ENCODE measurements around the gene SPATS2L.
"Not testable (repeated sequence)": the region's sequence is repeated elsewhere in the genome, so short reads cannot be mapped to it uniquely, and the experiment has no call there.

The SPATS2L gene

GRCh38 chr2:200321780-200322534 lies 15.5 kb downstream of the SPATS2L start:
- no peak for DNase-seq

DNA sequence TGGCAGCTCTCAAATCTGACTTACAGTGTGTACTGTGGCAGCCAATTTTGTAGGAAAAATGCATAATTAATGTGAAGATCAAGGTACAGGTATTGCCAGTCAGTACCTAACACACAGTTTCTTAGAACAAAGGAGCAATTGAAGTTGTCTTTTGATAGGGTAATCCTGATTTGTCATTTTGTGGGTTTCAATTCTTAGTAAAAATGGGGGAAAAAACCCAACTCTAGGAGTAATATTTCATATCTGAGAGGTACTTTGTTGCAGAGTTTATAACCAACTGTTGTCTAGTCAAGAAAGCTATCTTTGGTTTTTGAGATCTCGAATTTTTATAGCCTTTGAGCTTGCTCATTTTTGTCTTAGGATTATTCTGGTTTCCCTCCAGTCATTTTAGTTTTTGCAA lies 16.1 kb downstream of the SPATS2L start:
- no peak for DNase-seq

GRCh38 chr2:200324362-200324761 lies 17.9 kb downstream of the SPATS2L start:
- no peak for DNase-seq

DNA sequence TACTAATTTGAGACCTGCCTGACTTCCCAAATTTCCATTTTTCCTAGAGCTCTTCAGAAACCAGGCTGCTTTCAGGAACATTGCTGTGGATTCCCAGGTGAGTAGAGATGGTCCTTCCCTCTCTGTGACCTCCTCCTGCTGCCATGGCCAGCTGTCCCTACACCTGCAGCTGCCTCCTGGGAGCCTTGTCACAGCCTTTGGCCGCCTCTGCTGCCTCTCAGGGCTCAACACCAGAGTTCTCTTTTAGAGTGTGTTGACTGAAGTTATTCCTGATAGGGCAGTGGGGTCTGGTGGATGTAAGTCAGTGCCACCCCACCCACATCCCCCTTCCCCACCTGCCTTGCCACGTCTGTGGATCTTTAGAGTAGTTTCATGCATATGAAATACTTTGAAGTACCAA lies 22.9 kb downstream of the SPATS2L start:
- DNase-seq: no peak

GRCh38 chr2:200329798-200330197 lies 23.3 kb downstream of the SPATS2L start:
- no peak for DNase-seq

DNA sequence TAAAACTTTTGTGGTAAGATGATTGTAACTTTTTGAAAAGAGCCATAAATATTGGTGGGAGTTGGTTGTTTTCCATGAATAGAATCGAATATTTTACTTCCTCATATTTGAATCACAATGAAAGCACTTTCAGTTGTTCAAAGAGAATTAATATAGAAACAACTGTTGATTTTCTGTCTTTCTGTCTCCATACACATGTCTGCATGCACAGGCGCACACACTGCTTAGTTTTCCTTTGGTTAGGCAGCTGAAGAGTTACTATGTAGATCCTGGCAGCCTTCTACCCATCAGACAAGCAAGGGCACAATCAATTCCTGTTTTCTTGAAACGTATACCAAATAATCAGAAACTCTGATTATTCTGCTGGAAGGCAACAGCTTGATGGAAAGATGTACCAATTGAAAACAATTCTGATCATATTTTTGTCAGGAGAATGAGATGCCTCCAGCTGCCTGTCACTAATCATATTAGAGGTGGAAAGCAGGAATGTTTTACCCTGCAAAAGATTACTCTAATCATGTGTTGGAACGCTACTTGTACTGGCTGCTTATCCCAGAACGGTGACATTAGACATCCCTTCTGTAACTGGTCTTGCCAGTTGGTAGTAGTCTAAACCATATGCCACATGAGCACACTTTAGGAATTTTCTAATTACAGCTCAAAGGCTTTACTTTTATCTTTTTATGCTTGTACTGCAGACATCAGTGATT lies 24.0 kb downstream of the SPATS2L start:
- DNase-seq: no peak

- DNase-seq: no peak
Measured at GRCh38 chr2:200331061-200331400, 24.5 kb downstream of the SPATS2L start.

DNA sequence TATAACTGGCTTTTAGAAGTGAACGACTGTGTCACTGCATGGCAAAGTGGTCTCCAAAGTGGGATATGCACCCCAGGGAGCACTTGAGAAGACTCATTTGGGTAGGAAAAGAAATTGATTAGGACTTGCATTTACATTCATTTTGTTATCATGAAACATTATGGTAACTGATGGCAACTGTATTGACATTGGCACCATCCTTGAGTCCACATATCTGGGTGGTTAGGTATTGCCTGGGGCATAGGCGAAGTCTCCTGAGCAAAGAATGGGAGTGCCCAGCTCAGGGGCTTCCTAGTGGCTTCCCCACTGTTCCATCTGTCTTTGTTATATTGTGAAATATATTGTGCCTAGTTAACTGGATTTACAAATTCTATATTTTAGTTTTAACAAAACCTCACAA lies 29.2 kb downstream of the SPATS2L start:
- DNase-seq: no peak

DNA sequence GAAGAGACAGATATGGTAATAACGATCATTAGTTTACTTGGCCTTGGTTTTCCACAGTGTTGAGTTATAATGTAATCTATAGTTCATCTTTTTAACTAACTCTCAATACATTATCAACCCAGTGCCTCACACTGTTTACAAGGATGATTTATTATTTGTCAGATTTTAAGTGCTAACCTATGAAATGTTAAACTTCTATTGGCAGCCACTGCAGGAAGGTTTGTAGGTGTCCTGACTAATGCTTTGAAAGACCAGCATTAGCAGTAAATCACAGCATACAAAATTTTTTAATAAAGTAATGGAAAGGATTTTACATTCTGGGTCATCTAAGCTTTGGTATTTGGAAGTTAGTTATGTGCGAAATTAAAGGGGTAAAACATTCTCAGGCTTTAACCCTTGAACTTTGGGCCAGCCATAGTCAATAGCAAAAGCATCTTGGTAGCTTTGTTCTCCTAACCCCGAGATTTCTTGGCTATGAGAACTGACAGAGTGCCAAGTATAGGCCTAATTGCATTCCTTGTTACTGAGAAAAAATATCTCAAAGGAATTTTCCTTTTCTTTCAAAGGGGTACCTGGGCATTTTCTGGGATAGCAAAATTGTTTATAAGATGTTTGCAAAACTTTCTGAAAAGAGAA lies 30.6 kb downstream of the SPATS2L start:
- no peak for DNase-seq

DNA sequence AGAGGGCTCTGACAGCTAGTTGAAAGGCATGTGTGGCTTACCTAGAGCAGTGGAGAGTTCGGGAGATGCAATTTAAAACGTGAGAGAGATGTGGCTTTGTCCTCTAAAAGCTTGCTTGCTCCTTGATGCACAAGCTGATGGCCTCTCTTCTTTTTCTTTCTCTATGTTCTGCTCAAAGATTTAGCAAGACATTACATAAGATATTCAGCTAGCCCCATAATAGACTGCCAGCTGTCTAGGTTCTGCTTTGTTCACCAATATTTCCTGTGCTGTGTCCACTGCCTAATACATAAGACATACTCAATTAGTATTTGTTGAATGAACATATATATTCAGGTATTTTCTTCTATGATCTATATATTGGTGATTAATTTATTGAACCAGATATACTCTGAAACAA lies 31.1 kb downstream of the SPATS2L start:
- no peak for DNase-seq

DNA sequence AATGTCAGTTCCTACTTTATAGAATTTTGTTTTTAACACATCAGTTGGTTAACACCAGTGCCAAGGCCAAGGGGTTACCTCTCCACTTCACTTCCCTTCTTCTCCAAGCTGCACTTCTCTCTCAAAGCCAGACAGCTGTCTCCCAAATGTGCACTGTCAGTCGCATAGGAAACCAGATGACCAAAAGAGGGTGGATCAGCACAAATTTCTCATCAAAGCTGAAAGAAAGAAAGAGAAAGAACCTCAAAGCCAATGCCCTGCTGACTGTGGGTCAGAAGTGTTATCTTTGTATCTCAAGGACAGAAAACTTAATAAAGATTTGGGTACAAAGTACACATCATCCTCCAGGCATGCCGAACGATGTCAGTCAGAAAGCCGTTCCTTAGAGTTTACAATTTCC lies 32.2 kb downstream of the SPATS2L start:
- no peak for DNase-seq

DNA sequence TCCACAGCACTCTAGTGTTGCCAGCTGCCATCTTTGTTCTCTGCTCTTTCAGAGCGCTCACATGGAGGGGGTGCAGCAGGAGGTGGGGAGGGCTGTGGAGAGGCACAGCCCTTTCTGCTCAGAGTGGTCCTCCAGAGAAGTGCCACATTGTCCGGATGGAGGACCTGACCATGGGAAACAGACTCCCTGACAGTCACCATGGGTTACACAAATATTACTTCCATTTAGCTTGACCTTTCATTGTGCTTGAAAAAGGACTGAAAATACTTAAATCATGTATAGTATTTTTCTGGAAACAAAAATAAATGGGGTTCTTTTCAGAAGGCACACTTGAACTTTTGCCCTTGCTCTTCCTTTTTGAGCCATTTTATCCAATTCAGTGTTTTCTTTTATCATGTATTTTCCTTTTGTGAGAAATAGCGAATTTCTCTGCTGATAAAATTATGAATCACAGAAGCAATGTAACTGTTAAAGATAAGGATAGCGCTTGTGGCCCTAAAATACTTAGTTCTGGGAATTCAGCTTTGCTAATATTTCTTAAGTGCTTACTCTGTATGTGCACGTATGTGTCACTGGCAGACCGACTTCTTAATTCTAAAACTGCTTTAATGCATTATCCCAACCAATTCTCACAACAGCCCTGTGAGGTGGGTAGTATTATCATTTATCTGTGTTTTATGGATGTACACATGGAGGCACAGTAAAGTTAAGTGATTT lies 34.2 kb downstream of the SPATS2L start:
- no peak for DNase-seq

DNA sequence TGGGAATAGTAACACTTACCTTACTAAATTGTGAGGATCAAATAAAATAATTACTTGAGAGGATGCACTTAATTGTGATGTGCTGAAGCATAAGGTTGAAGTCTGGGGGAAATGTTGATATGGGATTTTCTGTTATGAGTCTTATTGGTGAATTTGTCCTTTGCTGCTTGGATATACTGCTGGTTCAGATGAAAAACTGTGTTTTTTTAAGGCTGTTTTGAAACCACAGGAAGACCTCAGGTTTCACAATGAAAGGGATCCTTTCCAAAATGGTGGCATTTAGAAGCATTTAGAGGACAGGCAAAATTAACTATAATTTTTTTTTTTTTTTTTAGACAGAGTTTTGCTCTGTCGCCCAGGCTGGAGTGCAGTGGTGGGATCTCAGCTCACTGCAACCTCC lies 34.9 kb downstream of the SPATS2L start:
- DNase-seq: no peak

DNA sequence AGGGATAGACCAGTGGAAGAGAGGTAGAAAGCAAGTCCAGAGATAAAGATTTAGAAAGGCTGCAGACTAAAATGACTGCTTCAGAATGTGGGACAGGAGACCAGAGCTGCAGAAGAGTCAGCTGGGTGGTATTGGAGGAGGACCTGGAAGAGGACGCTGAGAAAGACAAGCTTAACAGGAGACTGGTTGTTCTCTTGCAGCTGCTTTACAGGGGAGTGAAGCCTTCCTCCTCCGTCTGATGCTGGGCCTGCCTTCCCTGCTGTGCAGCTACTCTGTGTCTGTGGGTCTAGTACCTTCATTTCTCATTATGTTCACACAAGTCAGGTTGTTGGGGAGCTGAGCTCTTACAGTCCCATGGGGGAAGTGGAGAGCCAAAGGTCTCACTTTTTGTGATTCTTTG lies 35.7 kb downstream of the SPATS2L start:
- DNase-seq: no peak

DNA sequence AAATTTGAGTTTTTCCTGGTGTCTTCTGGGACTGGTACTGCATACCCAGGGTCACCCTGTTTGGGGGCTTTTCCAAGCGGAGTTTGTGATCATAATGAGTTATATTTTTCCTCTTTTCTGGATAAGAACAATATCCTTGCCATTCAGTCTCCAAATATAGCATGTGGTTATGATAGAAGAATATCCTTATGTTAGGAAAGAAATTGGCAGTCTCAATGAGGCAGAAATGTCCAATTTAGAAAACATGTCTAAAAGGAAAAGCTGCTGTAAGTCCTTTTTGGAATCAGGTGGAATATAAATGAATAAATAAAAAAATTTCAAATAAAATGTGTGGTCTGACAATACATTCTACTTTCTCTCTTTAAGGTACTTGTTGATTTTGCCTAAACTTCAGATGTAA lies 36.2 kb downstream of the SPATS2L start:
- no peak for DNase-seq

GRCh38 chr2:200344202-200344601 lies 37.7 kb downstream of the SPATS2L start:
- DNase-seq: not testable (repeated sequence)

DNA sequence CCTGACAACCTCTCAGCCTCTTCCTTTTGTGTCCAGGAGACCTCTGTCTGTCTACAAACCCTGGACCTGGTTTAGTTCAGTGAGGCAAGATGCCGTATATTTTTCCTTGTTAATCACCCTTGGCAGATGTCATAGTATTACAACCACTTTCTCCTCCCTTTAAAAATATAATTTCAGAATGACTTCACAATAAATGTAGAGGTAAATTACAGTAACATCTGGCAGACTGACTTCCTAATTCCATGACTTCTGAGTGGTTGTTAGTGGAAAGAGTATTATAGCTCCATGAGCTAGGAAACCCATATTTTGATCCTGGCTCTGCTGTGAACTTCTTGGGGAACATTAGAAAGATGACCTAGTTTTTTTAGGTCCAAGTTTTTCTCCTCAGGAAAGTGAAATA lies 39.5 kb downstream of the SPATS2L start:
- DNase-seq: no peak

- DNase-seq: no peak
Measured at GRCh38 chr2:200347301-200347700, 40.8 kb downstream of the SPATS2L start.

- DNase-seq: no peak
Measured at GRCh38 chr2:200348897-200349563, 42.5 kb downstream of the SPATS2L start.

- no peak for DNase-seq
Measured at GRCh38 chr2:200349868-200350267, 43.4 kb downstream of the SPATS2L start.

GRCh38 chr2:200350850-200351285 lies 44.4 kb downstream of the SPATS2L start:
- no peak for DNase-seq

DNA sequence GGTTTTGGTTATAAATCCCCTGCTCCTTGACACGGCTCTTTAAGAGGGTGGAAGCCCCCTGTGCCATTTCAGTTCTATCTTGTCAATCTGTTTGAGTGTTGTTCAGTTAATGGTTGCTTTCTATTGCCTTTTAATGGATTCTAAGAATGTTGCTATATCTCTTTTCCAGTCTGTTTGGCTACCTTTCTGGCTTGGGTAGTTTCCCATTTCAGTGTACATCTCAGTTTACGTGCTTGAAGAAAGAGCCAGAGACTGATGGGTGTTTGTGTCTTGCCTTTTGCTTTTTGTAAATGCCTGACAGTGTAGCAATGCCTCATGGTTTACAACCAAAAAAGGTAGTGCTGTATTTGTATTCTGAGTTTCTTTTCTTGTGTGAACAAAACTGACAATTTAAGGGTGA lies 45.3 kb downstream of the SPATS2L start:
- no peak for DNase-seq

- no peak for DNase-seq
Measured at GRCh38 chr2:200352636-200353035, 46.1 kb downstream of the SPATS2L start.
